Right atrium auricular region (tissue), 2 donors: ENCODE measurements around the gene GSAP. TPM values are rescaled to one million over a fixed set of nuclear protein-coding genes. Genes with fewer than 3 reads are reported as not detected.

Experiments
- DNase-seq: peaks from one replicate; pipeline ENCODE4 v3.0.0-alpha.2; 2019; ENCODE audit warnings: low spot score
- H3K27ac ChIP-seq, 2 donors: fragments of 200-600 bp; sonication (generic); 1 replicate in 1 of 2; 2 replicates in 1 of 2; pipeline ENCODE4 v1.5.1; 2016 to 2019
- H3K27me3 ChIP-seq, 2 donors: fragments of 200-600 bp; sonication (generic); one replicate each; pipeline versions ENCODE4 v1.5.1 to v1.6.0; 2017 to 2019
- H3K36me3 ChIP-seq: fragments of 200-600 bp; sonication (generic); one replicate; pipeline ENCODE4 v1.5.1; 2016
- H3K4me1 ChIP-seq, 2 donors: fragments of 200-600 bp; sonication (generic); one replicate each; pipeline versions ENCODE4 v1.5.1 to v1.6.0; 2017 to 2019
- H3K4me3 ChIP-seq, 2 donors: fragments of 200-600 bp; sonication (generic); 1 replicate in 1 of 2; 2 replicates in 1 of 2; pipeline ENCODE4 v1.5.1; 2017 to 2019; ENCODE audit warnings: mild to moderate bottlenecking in 1 of 2, moderate library complexity in 1 of 2
- H3K9me3 ChIP-seq, 2 donors: fragments of 200-600 bp; sonication (generic); one replicate each; pipeline ENCODE4 v1.5.1; 2019
- CTCF ChIP-seq, 2 donors: fragments of 200-600 bp; sonication (generic); IDR thresholded peaks; one replicate each; pipeline ENCODE4 v1.5.1; 2019; ENCODE audit warnings: antibody characterized with exemption in 2 of 2
- total RNA-seq, 2 donors: library from RNA; depleted of rRNA; stranded (reverse); fragments of >200 nt; gene quantifications; one replicate each; pipeline ENCODE4 v1.1.0, GENCODE V29; 2016

GSAP gene
- total RNA-seq, 2 donors from 2014 or later = 6.4 to 13.5 TPM

GRCh38 chr7:77413861-77414424, 2.2 kb downstream of the GSAP start:
- Histone ChIP-seq H3K9me3 (no peaks in the 10 kb centered on the region), H3K36me3 (no peaks in the 10 kb centered on the region), H3K27me3 (no peaks in the 10 kb centered on the region), H3K27ac (no peak overlapping the region), H3K4me1 (peaks cover 0 to 9% of the 10 kb centered on the region in 2 donors), H3K4me3 (no peak overlapping the region)
- no peak for DNase-seq
- no peak for TF ChIP-seq CTCF (IDR thresholded peaks at IDR 0.05)

GRCh38 chr7:77413128-77413527, 3.0 kb downstream of the GSAP start:
- DNase-seq = no peak
- TF ChIP-seq CTCF (IDR thresholded peaks at IDR 0.05) = no peak
- Histone ChIP-seq H3K4me1 (peaks cover 0 to 9% of the 10 kb centered on the region in 2 donors), H3K27me3 (no peaks in the 10 kb centered on the region), H3K9me3 (no peaks in the 10 kb centered on the region), H3K4me3 (no peak overlapping the region), H3K27ac (no peak overlapping the region), H3K36me3 (no peaks in the 10 kb centered on the region)

GRCh38 chr7:77409739-77410547, 6.2 kb downstream of the GSAP start:
- H3K27ac ChIP-seq = no peak overlapping the region
- H3K27me3 ChIP-seq = no peaks in the 10 kb centered on the region

GRCh38 chr7:77409005-77409738, 7.0 kb downstream of the GSAP start:
- DNase-seq = no peak
- H3K9me3 ChIP-seq = no peaks in the 10 kb centered on the region
- no peak overlapping the region for H3K4me3 ChIP-seq
- H3K36me3 ChIP-seq = no peaks in the 10 kb centered on the region
- H3K27me3 ChIP-seq = no peaks in the 10 kb centered on the region
- no peak overlapping the region for H3K27ac ChIP-seq
- no peak for TF ChIP-seq CTCF (IDR thresholded peaks at IDR 0.05)
- H3K4me1 ChIP-seq = peaks cover 0 to 3% of the 10 kb centered on the region in 2 donors

More at GRCh38 chr7:77409739-77410547, 6.2 kb downstream of the GSAP start:
- peaks cover 0 to 4% of the 10 kb centered on the region in 2 donors for H3K4me1 ChIP-seq
- no peak for TF ChIP-seq CTCF (IDR thresholded peaks at IDR 0.05)
- H3K9me3 ChIP-seq = no peaks in the 10 kb centered on the region
- no peak for DNase-seq
- no peaks in the 10 kb centered on the region for H3K36me3 ChIP-seq
- H3K4me3 ChIP-seq = no peak overlapping the region

- Histone ChIP-seq H3K4me1 (peaks cover 0 to 3% of the 10 kb centered on the region in 2 donors), H3K9me3 (no peaks in the 10 kb centered on the region), H3K27ac (no peak overlapping the region), H3K36me3 (no peaks in the 10 kb centered on the region), H3K27me3 (no peaks in the 10 kb centered on the region), H3K4me3 (no peak overlapping the region)
- TF ChIP-seq CTCF (IDR thresholded peaks at IDR 0.05) = no peak
- no peak for DNase-seq
Measured at GRCh38 chr7:77407906-77408305, 8.2 kb downstream of the GSAP start.
